Ishikawa (cell line): ENCODE measurements around the gene IFI44.

ENCODE experiments used
- EGR1 ChIP-seq: IDR thresholded peaks from 2 replicates; pipeline ENCODE4 v1.6.1; 2012
- TEAD4 ChIP-seq: IDR thresholded peaks from 2 replicates; pipeline ENCODE4 v1.6.1; 2012
- YY1 ChIP-seq: IDR thresholded peaks from 2 replicates; pipeline ENCODE4 v1.6.1; 2012; ENCODE audit warnings: low read depth
- ZBTB7A ChIP-seq: IDR thresholded peaks from 2 replicates; pipeline ENCODE4 v1.6.1; 2012; ENCODE audit warnings: low read depth
- TF ChIP-seq, protein P1 (sequence below): IDR thresholded peaks from 2 replicates; pipeline ENCODE4 v1.6.1; 2012; ENCODE audit warnings: low read depth, mild to moderate bottlenecking

DNA sequence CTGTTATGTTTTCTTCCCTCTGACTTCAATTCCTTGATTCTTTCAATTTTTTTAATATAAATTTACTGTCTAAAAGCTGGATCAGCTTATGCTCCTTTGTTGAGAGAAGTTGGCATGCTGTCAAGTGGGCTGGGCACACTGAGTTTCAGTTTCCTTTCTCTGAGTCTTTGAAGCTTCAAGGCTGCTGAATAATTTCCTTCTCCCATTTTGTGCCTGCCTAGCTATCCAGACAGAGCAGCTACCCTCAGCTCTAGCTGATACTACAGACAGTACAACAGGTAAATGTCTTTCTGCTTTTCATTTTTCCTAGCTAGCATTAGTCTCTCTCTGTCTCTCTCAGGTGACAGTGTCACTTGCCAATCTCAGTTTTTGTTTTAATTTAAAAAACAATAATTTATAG is at the start of gene IFI44:
- TF ChIP-seq ZBTB7A = no peak
- TF ChIP-seq, protein P1, sequence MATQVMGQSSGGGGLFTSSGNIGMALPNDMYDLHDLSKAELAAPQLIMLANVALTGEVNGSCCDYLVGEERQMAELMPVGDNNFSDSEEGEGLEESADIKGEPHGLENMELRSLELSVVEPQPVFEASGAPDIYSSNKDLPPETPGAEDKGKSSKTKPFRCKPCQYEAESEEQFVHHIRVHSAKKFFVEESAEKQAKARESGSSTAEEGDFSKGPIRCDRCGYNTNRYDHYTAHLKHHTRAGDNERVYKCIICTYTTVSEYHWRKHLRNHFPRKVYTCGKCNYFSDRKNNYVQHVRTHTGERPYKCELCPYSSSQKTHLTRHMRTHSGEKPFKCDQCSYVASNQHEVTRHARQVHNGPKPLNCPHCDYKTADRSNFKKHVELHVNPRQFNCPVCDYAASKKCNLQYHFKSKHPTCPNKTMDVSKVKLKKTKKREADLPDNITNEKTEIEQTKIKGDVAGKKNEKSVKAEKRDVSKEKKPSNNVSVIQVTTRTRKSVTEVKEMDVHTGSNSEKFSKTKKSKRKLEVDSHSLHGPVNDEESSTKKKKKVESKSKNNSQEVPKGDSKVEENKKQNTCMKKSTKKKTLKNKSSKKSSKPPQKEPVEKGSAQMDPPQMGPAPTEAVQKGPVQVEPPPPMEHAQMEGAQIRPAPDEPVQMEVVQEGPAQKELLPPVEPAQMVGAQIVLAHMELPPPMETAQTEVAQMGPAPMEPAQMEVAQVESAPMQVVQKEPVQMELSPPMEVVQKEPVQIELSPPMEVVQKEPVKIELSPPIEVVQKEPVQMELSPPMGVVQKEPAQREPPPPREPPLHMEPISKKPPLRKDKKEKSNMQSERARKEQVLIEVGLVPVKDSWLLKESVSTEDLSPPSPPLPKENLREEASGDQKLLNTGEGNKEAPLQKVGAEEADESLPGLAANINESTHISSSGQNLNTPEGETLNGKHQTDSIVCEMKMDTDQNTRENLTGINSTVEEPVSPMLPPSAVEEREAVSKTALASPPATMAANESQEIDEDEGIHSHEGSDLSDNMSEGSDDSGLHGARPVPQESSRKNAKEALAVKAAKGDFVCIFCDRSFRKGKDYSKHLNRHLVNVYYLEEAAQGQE = no peak
- no peak for TF ChIP-seq TEAD4
- TF ChIP-seq EGR1 = no peak
- TF ChIP-seq YY1 = no peak
